Stimulated activated CD4-positive, alpha-beta T cell treated with anti-CD3 and anti-CD28 coated beads, TNF-alpha, amount 100 ng/mL, for 48 hours (primary cell): ENCODE measurements around the gene RABGEF1.
A peak's percentile ranks its signal among the peaks of the same experiment; 100 is the strongest.

Source experiments
- DNase-seq, 3 donors: peaks; one replicate each; pipeline ENCODE4 v3.0.0-alpha.2; 2020; ENCODE audit warnings: low read depth in 3 of 3

Gene RABGEF1

DNA sequence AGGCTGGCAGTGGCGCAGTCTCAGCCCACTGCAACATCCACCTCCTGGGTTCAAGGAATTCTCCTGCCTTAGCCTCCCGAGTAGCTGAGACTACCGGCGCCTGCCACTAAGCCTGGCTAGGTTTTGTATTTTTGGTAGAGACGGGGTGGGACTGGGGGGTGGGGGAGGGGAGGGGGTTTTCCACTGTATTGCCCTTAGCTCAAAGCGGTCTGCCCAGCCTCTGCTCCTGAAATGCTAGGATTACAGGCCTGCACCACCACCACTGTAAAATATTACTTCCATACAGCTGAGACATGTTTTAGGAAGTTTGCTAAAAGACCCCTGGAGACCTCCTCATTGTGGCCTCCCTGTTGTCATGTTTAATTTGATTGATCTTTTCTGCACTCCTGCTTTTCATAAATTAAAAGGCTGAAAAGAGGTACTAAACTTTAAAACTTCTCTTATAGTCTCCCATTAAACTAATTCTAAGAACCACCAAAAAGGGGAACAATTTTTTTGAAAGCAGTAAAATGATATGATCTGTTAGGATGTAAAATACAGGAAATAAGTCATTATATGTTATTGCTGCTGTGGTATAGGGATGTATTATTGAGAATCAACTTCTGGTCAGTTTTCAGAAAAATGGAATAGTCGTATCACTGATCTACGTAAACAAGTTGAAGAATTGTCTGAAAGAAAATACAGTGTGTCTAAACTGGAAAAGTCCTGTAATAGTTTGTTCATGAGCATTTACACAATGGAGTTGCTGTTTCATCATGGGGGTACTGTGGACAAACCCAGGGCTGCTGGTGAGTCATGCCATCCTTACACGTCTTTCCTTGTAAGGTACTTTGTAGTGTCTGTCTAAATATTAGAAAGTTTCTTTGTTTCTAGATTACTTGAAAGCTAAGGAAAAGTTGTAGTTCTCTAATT, 107.6 kb downstream of the RABGEF1 start:
- no peak for DNase-seq

GRCh38 chr7:66859339-66859738, 118.8 kb downstream of the RABGEF1 start:
- no peak for DNase-seq

GRCh38 chr7:66859794-66860645, 119.5 kb downstream of the RABGEF1 start:
- DNase-seq = peak in 2 of 3 donors; percentile 41 to 42

DNA sequence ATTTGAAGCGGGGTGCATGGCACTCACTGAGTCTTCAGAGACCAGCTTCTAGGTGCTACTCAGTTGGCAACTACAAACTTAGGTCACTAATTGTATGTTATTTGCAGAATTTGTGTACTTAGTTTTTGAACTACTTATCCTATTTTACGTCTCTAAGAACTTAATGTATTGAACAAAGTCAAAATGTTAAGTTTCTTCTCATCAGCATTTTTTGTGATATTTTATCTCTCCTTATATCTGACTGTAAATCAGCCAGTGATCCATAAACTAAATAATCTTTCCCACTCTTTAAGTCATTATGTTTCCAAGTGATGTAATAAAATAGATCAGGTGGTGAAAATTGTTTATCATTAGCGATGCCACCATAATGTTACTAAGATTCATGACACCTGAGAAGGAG, 120.2 kb downstream of the RABGEF1 start:
- no peak for DNase-seq
